Spinal cord (tissue), 10 donors: Measurements from ENCODE around the gene CLASP1. TPM values are rescaled to one million over a fixed set of nuclear protein-coding genes. Genes with fewer than 3 reads are reported as not detected.
"Not testable (repeated sequence)": the region's sequence is repeated elsewhere in the genome, so short reads cannot be mapped to it uniquely, and the experiment has no call there.

Experiments used
- DNase-seq, 6 donors: peaks; one replicate each; pipeline versions ENCODE4 v3.0.0 to v3.0.0-alpha.2; 2013 to 2015; ENCODE audit warnings: low spot score in 6 of 6, low read depth in 4 of 6
- H3K27ac ChIP-seq: one replicate; pipeline ENCODE4 v1.5.1; 2013; ENCODE audit warnings: low read depth, low read length, control low read depth
- H3K27me3 ChIP-seq: one replicate; pipeline ENCODE4 v1.6.1; 2013; ENCODE audit warnings: low read length; ENCODE audit not compliant: control insufficient read depth, insufficient read depth
- H3K36me3 ChIP-seq: one replicate; pipeline ENCODE4 v1.6.1; 2013; ENCODE audit warnings: low read length; ENCODE audit not compliant: control insufficient read depth, insufficient read depth
- H3K4me1 ChIP-seq: one replicate; pipeline ENCODE4 v1.6.1; 2013; ENCODE audit warnings: low read length; ENCODE audit not compliant: control insufficient read depth, insufficient read depth
- H3K4me3 ChIP-seq: one replicate; pipeline ENCODE4 v1.5.1; 2013; ENCODE audit warnings: low read depth, low read length, control low read depth
- H3K9me3 ChIP-seq: one replicate; pipeline ENCODE4 v1.6.1; 2013; ENCODE audit warnings: low read length; ENCODE audit not compliant: control insufficient read depth, insufficient read depth
- WGBS: methylation state at CpG from one replicate; pipeline ENCODE4 v1.1.5; 2013; ENCODE audit warnings: missing lambda C conversion rate; ENCODE audit not compliant: insufficient coverage; 5-methylcytosine and 5-hydroxymethylcytosine counted together
- polyA plus RNA-seq, 2 donors: library from polyadenylated mRNA; unstranded; fragments of 120-200 nt; gene quantifications; one replicate each; pipeline ENCODE4 v1.2.1, GENCODE V29; 2013; ENCODE audit not compliant: insufficient read length in 2 of 2
- total RNA-seq, 2 donors: library from RNA; depleted of rRNA in 1 of 2; stranded (reverse); fragments of 120-200 nt in 1 of 2; fragments of >200 nt in 1 of 2; gene quantifications; one replicate each; pipeline versions ENCODE4 v1.2.3 to v1.2.4, GENCODE V29; 2013 to 2014
- donor health status: healthy.

The CLASP1 gene
- total and polyA plus RNA-seq, 4 donors = 51.7 to 98.2 (median 62.8) TPM

DNA sequence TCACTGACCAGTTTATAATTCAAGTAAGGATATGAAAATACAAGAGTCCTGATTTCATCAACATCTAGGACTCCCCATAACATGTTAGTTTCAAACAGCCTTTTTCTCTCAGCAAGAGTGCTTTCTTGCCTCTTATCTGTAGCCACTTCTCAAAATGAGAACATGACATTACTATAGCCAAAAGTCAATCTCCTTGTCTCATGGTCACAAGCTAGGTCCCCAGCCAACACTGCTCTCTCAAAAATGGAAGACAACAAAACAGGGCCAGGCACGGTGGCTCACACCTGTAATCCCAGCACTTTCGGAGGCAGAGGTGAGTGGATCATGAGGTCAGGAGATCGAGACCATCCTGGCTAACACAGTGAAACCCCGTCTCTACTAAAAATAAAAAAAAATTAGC is 15.8 kb downstream of the CLASP1 start:
- no peaks in the 10 kb centered on the region for H3K27me3 ChIP-seq
- no peak overlapping the region for H3K27ac ChIP-seq
- WGBS = 80% methylated on average over 1 of the region's 4 CpGs
- DNase-seq = no peak
- H3K4me1 ChIP-seq = peaks cover 3% of the 10 kb centered on the region
- H3K4me3 ChIP-seq = no peak overlapping the region
- H3K36me3 ChIP-seq = no peaks in the 10 kb centered on the region
- H3K9me3 ChIP-seq = peaks cover 2% of the 10 kb centered on the region

DNA sequence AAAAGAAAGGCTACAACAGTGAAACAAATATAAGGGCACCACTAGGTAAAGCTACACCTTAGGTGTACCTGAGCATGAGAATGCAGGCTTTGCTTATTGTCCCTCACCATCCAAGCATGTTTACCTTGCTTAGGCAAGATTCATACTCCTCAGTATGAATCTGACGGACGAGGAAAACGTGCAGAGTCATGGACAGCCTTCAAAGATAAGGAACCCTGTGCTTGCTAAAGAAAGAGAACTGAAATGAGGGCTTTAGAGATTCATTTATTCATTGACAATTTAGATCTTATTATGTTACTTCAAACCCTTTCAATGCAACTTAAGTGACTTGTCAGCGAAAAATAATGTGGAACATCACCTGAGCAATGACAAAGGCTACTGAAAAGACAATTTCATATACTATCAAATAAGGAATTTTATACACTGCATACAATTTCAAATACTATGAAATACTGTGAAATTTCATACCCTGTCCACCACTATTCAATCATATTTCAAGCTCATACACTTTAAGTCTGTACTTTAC is 21.7 kb downstream of the CLASP1 start:
- H3K27me3 ChIP-seq = no peaks in the 10 kb centered on the region
- no peaks in the 10 kb centered on the region for H3K36me3 ChIP-seq
- 80% methylated on average over 1 of the region's 4 CpGs for WGBS
- no peaks in the 10 kb centered on the region for H3K4me1 ChIP-seq
- no peak for DNase-seq
- no peak overlapping the region for H3K4me3 ChIP-seq
- H3K9me3 ChIP-seq = no peaks in the 10 kb centered on the region
- no peak overlapping the region for H3K27ac ChIP-seq

DNA sequence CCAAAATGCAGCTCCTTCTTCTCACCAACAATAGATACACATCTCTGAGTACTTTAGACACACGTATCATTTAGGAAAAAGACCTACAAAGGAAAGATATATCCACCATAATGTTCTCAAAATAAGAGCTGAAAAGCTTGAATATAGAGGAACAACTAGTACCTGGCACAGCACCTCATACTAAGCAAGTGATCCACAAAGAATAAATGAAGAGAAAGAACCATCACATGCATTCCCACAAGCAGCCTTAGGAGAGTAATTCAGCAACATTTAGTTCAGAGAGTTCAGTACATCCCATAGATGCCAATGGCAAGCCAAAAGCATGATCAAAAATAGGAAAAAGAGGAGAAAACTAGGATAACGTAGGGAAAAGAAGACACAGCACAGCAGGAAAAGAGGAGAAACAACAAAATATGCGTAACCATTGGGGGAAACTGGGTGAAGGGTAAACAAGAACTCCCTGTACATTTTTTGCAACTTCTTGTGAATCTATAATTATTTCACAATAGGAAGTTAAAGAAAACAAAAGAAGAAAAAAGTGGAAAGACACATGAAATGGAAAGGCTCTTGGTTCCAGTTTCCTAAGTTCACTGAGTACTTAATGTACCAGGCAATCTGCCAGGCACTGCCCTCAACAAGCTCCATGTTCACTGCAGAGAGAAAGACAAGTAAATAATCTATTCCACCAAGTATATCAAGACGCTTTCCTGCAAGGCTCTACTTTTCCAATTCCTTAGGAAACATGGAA is 22.3 kb downstream of the CLASP1 start:
- Histone ChIP-seq H3K4me1 (no peaks in the 10 kb centered on the region), H3K36me3 (no peaks in the 10 kb centered on the region), H3K9me3 (no peaks in the 10 kb centered on the region), H3K27me3 (no peaks in the 10 kb centered on the region), H3K4me3 (no peak overlapping the region), H3K27ac (no peak overlapping the region)
- no CpG with 5 or more reads among the region's 4 CpGs for WGBS
- DNase-seq = peak in 1 of 6 donors; percentile 14

DNA sequence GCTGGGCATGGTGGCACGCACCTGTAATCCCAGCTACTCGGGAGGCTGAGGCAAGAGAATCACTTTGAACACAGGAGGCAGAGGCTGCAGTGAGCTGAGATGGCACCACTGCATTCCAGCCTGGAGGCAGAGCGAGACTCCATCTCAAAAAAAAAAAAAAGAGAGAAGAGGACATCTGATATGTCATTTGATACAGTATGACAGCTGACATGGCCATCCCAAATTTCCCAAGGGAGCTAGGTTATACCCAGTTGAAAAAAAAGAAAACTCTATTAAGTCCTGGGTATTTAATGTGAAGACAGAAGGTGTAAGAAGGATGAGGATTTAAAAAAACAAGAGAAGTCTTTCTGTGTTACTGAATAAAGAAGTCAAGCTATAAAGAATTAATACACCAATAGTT is 23.3 kb downstream of the CLASP1 start:
- Histone ChIP-seq H3K27me3 (no peaks in the 10 kb centered on the region), H3K27ac (no peak overlapping the region), H3K9me3 (no peaks in the 10 kb centered on the region), H3K4me3 (no peak overlapping the region), H3K4me1 (no peaks in the 10 kb centered on the region), H3K36me3 (no peaks in the 10 kb centered on the region)
- WGBS = no CpG with 5 or more reads among the region's 3 CpGs
- DNase-seq = no peak

DNA sequence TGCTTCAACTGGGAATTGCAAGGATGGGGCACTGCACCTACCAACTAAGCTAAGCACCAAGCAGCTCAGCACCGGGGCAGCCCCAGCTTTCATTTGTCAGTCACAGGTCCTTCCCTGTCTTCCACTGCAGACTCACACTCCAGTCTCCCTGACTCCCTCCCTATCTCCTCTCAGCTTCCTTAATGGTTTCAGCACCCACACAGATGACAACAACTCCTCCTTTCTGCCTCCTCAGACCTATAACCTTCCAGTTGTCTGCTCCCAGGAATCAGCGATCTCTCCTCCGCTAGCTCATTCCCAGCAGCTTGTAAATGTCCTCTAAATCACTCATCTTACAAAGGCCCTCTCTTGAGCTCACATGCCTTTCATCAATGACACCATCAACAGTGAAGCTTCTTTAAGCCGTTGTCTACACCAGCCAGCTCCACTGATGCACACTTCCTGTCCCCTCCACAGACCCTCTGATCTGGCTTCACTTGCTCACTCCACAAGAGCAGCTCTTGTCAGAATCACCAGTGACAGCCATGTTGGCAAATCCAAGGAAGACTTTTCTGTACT is 32.1 kb downstream of the CLASP1 start:
- 28% methylated on average over 4 of the region's 4 CpGs for WGBS
- Histone ChIP-seq H3K27ac (no peak overlapping the region), H3K36me3 (peaks cover 3% of the 10 kb centered on the region), H3K4me1 (no peaks in the 10 kb centered on the region), H3K9me3 (no peaks in the 10 kb centered on the region), H3K4me3 (no peak overlapping the region), H3K27me3 (no peaks in the 10 kb centered on the region)
- peak in 1 of 6 donors; percentile 11 for DNase-seq

DNA sequence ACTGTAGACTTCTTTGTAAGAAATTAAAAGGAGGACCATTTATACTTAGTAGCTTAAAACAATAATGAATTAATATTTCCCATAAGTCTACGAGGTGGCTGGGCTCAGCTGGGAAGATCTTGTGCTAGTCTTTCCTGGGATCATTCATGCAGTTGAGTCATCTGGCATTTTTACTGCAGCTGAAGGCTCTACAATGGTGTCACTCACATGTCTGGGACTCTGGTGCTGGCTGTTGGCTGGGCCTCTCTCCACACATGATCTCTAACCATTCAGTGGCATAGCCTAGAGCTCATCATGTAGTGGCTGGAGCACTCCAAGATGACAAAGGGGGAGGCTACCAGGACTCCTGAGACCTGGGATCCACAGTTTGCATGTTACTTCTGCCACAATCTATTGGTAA is 35.5 kb downstream of the CLASP1 start:
- WGBS = 100% methylated on average over 1 of the region's 1 CpG
- Histone ChIP-seq H3K27me3 (no peaks in the 10 kb centered on the region), H3K4me1 (no peaks in the 10 kb centered on the region), H3K27ac (no peak overlapping the region), H3K9me3 (no peaks in the 10 kb centered on the region), H3K36me3 (peaks cover 3% of the 10 kb centered on the region), H3K4me3 (no peak overlapping the region)
- no peak for DNase-seq

DNA sequence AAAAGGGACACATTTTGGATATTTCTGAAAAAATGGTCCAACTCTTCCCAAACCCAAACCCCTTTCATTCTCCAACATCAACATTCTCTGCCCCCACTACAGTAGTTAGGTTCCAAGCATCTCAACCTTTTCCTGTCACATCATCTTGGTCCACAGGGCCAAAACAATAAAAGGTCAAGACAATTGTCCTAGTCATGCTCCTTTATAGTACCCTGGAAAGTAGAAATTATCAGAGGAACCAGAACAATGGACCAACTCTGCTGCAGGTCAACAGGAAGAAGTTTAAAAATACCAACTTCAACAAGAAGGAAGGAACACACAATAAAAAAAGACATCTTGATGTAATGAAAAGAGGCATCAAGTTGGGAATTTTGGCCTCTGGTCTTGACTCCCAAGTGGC is 36.1 kb downstream of the CLASP1 start:
- H3K4me1 ChIP-seq = peaks cover 2% of the 10 kb centered on the region
- no peak overlapping the region for H3K4me3 ChIP-seq
- H3K36me3 ChIP-seq = peaks cover 3% of the 10 kb centered on the region
- DNase-seq = no peak
- no peaks in the 10 kb centered on the region for H3K27me3 ChIP-seq
- no peaks in the 10 kb centered on the region for H3K9me3 ChIP-seq
- H3K27ac ChIP-seq = no peak overlapping the region

DNA sequence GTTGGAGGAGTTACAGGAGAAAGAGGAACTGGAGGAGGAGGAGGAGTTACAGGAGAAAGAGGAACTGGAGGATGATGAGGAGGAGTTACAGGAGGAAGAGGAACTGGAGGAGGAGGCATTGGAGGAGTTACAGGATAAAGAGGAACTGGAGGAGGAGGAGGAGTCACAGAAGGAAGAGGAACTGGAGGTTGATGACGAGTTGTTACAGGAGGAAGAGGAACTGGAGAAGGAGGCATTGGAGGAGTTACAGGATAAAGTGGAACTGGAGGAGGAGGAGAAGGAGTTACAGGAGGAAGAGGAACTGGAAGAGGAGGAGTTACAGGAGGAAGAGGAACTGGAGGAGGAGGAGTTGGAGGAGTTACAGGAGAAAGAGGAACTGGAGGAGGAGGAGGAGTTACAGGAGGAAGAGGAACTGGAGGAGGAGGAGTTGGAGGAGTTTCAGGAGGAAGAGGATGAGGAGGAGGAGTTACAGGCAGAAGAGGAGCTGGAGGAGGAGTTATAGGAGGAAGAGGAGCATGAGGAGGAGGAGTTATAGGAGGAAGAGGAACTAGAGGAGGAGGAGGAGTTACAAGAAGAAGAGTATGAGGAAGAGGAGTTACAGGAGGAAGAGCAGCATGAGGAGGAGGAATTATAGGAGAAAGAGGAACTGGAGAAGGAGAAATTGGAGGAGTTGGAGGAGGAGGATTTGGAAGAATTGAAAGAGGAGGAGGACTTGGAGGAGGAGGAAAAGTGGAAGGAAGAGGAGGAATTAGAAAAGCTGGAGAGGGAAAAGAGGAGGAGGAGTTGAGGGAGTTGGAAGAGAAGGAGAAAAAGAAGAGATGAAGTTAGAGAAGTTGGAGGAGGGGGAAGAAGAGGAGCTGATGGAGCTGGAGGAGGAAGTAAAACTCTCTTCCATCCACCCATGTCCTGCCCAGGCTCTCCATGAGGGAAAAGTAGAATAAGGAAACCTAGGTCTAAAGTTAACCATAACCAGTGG is 37.2 kb downstream of the CLASP1 start:
- WGBS = 100% methylated on average over 1 of the region's 1 CpG
- Histone ChIP-seq H3K9me3 (no peaks in the 10 kb centered on the region), H3K27ac (no peak overlapping the region), H3K27me3 (no peaks in the 10 kb centered on the region), H3K4me3 (no peak overlapping the region), H3K36me3 (peaks cover 3% of the 10 kb centered on the region), H3K4me1 (peaks cover 2% of the 10 kb centered on the region)
- no peak for DNase-seq

DNA sequence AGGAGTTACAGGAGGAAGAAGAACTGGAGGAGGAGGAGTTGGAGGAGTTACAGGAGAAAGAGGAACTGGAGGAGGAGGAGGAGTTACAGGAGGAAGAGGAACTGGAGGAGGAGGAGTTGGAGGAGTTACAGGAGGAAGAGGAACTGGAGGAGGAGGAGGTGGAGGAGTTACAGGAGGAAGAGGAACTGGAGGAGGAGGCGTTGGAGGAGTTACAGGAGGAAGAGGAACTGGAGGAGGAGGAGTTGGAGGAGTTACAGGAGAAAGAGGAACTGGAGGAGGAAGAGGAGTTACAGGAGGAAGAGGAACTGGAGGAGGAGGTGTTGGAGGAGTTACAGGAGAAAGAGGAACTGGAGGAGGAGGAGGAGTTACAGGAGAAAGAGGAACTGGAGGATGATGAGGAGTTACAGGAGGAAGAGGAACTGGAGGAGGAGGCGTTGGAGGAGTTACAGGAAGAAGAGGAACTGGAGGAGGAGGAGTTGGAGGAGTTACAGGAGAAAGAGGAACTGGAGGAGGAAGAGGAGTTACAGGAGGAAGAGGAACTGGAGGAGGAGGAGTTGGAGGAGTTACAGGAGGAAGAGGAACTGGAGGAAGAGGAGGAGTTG is 38.1 kb downstream of the CLASP1 start:
- H3K36me3 ChIP-seq, H3K27ac ChIP-seq, DNase-seq, H3K4me1 ChIP-seq, H3K4me3 ChIP-seq, H3K9me3 ChIP-seq, H3K27me3 ChIP-seq: not testable (repeated sequence)
- 86% methylated on average over 2 of the region's 2 CpGs for WGBS
